IPS-NIHi11 (cell line): ENCODE data around the gene VTI1A.
"Not testable (repeated sequence)": the region's sequence is repeated elsewhere in the genome, so short reads cannot be mapped to it uniquely, and the experiment has no call there.

Experiments used
- DNase-seq: peaks from one replicate; pipeline ENCODE4 v3.0.0; 2012; ENCODE audit warnings: mixed read lengths, low spot score

Gene VTI1A

GRCh38 chr10:112507046-112507445, 60.0 kb downstream of the VTI1A start:
- no peak for DNase-seq

DNA sequence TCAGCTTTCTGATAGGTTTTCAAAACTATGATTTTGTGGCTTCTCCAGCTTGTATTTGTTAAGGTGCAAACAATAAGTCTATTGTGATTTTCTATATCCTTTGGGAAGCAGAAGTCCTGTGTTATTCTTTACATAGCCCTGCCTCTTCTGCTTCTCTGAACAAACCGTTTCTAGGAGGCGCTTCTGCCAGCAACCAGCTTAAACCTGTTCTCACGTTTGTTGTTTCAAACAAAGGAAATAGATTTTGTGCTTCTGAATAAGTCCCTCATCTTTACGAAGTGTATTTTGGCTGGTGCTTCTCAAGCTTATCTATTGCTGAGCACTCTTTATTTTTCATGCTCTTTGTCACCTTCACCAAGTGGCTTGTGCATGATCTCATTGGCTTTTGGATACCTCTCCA, 61.0 kb downstream of the VTI1A start:
- no peak for DNase-seq

GRCh38 chr10:112509558-112510291, 62.7 kb downstream of the VTI1A start:
- no peak for DNase-seq

- DNase-seq, result no peak
Measured at GRCh38 chr10:112510384-112510783, 63.4 kb downstream of the VTI1A start.

DNA sequence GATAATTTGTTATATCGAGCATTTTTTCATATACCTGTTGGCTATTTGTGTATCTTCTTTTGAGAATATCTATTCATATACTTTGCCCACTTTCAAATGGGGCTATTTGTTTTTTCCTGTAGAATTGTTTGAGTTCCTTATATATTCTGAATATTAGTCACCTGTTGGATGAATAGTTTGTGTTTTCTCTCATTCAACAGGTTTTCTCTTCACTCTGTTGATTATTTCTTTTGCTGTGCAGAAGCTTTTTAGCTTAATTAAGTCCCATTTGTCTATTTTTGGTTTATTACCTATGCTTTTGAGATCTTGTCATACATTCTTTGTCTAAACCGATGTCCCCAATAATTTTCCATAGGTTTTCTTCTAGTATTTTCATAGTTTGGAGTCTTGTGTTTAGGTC, 65.3 kb downstream of the VTI1A start:
- DNase-seq, result no peak

DNA sequence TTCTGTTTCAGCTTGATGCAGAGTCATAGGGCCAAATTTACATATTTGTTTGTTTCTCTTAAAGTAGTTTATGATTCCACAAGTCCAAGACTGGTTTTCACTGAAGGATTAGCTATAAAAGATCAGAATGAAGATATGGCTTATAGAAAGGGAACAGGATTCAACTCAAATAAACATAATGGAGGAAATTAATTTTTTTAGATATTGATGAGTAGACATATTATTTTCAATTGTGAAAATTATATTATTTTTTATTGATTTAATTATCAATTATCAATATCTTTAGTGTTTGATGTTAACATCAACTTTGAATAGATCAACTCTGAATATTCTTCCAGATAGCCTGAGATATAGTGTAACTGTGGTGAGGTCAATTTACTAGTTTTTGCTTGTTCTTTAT, 68.1 kb downstream of the VTI1A start:
- no peak for DNase-seq

- DNase-seq, result no peak
Measured at GRCh38 chr10:112515852-112516251, 68.8 kb downstream of the VTI1A start.

DNA sequence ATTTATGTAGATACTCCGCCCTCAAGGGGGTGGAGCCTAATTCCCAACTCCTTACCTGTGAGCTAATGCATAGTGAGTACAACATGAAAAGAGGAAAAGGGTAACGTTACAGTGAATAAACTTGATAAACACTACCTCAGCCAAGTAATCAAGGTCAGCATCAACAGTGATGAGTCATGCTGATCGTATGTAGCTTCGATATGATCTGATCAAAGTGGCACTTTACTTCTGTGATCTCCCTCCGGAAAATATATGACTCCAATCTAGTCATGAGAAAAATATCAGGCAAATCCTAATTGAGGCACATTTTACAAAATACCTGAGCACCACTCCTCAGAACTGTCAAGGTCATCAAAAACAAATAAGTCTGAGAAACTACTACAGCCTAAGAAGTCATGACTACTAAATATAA, 70.4 kb downstream of the VTI1A start:
- DNase-seq, result no peak

DNA sequence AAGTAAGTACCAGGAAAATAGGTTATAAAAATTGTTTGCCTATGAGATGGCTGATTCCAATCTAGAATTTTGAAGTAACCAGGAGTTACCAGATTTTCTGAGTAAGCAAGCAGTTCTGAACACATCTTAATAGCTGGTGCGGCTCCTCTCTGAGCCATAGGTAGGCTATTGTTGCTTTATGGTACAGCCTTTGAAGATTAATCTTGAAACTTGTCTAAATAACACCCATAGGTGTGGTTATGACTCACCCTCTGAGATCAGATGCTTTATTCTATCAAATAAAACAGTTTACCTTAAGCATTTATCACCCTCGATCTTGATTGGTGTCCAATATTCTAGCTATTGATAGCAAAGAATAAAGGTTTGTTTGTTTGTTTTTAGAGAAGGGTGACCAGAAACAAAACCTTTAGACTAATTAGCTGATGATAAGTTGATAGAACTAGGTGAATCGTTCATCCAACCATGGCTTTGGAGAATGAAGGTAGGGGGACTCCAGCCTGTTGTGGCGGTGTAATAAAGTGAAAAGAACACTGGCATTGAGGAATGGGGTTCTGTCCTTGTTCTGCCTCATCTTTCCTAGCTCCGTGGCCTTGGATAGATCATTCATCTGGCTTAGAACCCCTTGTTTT, 72.2 kb downstream of the VTI1A start:
- DNase-seq, result no peak

DNA sequence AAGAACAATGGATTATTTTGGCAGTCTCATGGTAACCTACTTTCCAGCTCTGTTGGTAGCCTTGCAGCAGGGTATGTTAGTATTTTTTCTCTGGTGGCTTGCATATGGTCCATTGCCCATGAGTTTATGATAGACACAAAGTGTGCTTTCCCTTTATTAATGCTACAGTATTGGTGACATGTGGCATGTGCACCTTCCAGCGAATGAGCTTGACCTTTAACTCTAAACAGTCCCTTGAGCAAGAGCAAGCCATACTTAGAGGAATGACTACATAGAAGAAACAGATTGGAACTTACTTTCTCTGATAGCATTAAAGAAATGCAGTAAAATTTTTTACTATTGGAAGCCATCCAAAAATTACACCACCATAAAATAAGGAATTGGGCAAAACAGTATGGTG, 73.9 kb downstream of the VTI1A start:
- no peak for DNase-seq

- no peak for DNase-seq
Measured at GRCh38 chr10:112524641-112525040, 77.6 kb downstream of the VTI1A start.

DNA sequence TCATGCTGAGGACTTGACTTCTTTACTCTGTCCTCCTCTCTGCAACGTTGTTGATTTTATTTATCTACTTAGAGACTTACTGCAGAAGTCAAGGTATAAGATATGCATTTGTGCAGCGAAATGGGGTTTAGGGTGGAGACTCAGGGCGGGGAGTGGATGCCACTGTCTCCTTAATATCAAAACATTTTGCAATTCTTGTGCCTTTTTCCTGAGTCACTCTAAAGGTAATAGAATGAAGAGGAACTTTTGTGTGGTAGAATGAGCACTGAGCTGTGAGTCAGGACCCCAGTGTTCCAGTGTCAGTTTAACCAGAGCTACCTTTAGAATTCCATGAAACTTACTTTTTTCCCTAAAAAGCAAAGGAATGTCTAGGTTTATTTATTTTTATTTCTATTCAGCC, 78.2 kb downstream of the VTI1A start:
- no peak for DNase-seq

DNA sequence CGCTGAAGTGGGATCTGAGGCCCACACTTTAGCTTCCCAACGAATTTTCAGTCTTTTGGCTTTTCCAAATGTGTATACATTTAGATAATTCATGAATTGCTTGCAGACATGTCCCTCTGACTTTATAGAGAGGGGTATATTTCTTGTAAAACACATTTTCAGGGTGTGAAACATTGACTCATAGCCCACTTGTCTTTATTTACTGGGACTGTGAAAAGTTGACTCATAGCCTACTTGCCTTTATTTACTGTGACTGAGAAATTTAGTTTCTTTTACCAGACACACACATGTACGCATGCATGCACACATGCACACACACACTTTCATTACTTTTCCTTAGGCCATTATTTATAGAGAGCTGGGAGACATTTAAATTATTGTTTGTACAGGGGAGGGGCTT, 79.1 kb downstream of the VTI1A start:
- no peak for DNase-seq

- DNase-seq, result peak; percentile 34
Measured at GRCh38 chr10:112526906-112527305, 79.9 kb downstream of the VTI1A start.

DNA sequence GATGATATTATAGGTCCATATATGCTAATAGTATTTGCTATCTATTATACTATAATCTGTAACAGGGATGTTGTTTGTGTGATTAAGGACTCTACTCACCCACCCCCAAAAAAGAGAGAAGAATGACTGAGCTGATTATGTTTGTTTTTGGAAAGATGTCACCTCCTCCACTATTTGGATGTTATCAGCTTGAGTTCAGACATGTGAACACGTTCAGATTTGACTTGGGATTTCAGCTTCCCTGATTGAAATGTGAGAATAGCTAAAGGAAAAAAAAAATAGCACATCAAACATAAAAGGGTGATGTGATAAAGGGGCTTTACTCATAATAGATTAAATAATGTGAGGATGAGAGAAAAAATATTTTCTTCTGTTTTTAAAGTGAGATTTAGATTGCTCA, 81.2 kb downstream of the VTI1A start:
- DNase-seq, result no peak

DNA sequence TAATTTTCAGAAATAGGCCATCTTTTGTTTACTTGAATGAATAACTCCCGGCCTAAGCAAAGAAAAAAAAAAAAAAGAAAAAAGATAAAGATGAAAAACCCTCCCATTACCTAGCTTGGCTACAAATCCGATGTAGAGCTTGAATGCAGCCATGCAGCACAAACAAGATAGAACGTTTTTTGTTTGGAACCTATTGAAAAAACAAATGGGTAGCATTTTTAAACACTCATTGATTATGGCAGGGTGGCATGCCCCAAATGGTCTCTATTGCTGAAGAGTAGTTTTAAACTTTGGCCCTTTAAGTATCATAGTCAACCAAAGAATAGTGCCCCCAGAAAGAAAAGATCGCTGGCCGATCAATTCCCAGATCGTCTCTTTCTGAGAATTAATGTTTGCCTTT, 84.4 kb downstream of the VTI1A start:
- DNase-seq, result no peak

- DNase-seq, result no peak
Measured at GRCh38 chr10:112532189-112532588, 85.2 kb downstream of the VTI1A start.

- no peak for DNase-seq
Measured at GRCh38 chr10:112532956-112533355, 85.9 kb downstream of the VTI1A start.

DNA sequence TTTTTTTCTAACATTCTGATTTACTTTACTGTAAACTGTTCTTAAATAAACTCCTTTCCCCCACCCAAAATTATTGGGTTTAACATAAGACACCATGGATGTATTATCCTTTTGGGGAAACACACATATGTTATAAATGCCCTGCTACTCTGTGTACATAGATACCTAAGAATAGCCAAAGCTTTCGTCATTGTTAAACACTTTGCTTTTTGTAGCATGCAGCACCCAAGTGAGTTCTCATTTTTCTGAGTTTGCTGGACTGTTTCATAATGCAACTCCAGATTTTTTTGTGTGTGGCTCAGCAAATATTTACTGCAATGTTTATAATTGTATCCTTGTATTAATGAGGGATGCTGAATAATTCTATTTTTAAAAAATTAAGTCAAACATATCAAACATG, 86.9 kb downstream of the VTI1A start:
- DNase-seq, result no peak

DNA sequence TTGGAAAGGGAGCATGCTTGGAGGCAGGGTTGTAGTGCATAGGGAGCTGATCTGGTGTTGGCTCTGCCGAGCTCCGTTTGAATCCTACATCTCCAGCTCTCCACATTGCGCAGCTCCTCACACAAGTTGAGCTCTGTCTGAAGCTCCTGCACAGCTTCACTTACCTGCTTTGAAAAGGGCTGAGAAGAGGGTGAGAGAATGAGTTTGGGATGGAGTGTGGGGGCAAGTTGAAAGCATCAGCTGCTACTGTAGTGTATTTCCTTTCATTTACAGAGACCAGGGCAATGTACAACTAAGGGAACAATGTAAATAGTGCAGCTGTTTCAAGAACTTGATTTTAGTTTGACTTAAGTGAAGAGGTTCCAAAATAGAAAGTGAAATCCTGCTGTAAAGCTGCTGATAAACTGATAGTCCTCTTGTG, 88.5 kb downstream of the VTI1A start:
- DNase-seq, result no peak

GRCh38 chr10:112536663-112537062, 89.6 kb downstream of the VTI1A start:
- DNase-seq, result no peak

- no peak for DNase-seq
Measured at GRCh38 chr10:112538168-112538567, 91.2 kb downstream of the VTI1A start.

- no peak for DNase-seq
Measured at GRCh38 chr10:112539340-112539739, 92.3 kb downstream of the VTI1A start.

- DNase-seq, result not testable (repeated sequence)
Measured at GRCh38 chr10:112542823-112543222, 95.8 kb downstream of the VTI1A start.
